HepG2 (cell line): ENCODE data around the gene CENPB. TPM values are rescaled to one million over a fixed set of nuclear protein-coding genes. Genes with fewer than 3 reads are reported as not detected.
A peak's percentile ranks its signal among the peaks of the same experiment; 100 is the strongest.

Experiments used
- SAP130 ChIP-seq: IDR thresholded peaks from 2 replicates; pipeline ENCODE4 v1.6.1; 2016; ENCODE audit warnings: low read depth
- SOX5 ChIP-seq: IDR thresholded peaks from 2 replicates; pipeline ENCODE4 v1.6.1; 2016; ENCODE audit warnings: borderline replicate concordance
- SRF ChIP-seq: IDR thresholded peaks from 2 replicates; pipeline ENCODE4 v1.6.1; 2011; ENCODE audit warnings: mild to moderate bottlenecking, low read depth, low read length, moderate library complexity
- ZEB1 ChIP-seq: IDR thresholded peaks from 2 replicates; pipeline ENCODE4 v1.6.1; 2012; ENCODE audit warnings: mild to moderate bottlenecking, low read depth, inconsistent platforms; ENCODE audit not compliant: insufficient replicate concordance
- ZNF629 ChIP-seq: sonication (generic); formaldehyde crosslinking; conservative IDR thresholded peaks from 2 replicates; pipeline ENCODE4 v1.5.0; 2020; ENCODE audit warnings: missing genetic modification reagents
- polyA plus RNA-seq, 8 experiments: library from polyadenylated mRNA; depleted of rRNA in 3 of 8; stranded (reverse) in 7 of 8; unstranded in 1 of 8; fragments of >200 nt; fragmentation: Illumina TruSeq in 4 of 8; extraction: Trizol in 4 of 8; gene quantifications; 2 replicates each; pipeline versions ENCODE4 v1.2.1 to v1.2.3, GENCODE V29; 2011 to 2016; ENCODE audit warnings: low read depth in 4 of 8, missing spikeins in 1 of 8, mixed read lengths in 1 of 8; ENCODE audit not compliant: insufficient read depth in 1 of 8
- total RNA-seq, 5 experiments: library from RNA; depleted of rRNA; stranded (reverse); fragments of >200 nt; fragmentation: Illumina TruSeq; extraction: Trizol; gene quantifications; 2 replicates each; pipeline ENCODE4 v1.2.3, GENCODE V29; 2016; ENCODE audit warnings: low read depth in 1 of 5
- TF ChIP-seq, protein P1 (sequence below): sonication (generic); formaldehyde crosslinking; IDR thresholded peaks from 2 replicates; pipeline ENCODE4 v1.5.0; 2020; ENCODE audit warnings: mild to moderate bottlenecking, missing genetic modification reagents, borderline replicate concordance
- TF ChIP-seq, protein P2 (sequence below): sonication (generic); formaldehyde crosslinking; IDR thresholded peaks from 2 replicates; pipeline ENCODE4 v1.4.0; 2020; ENCODE audit warnings: missing genetic modification reagents, borderline replicate concordance
- TF ChIP-seq, protein P3 (sequence below): sonication (generic); formaldehyde crosslinking; IDR thresholded peaks from 2 replicates; pipeline ENCODE4 v1.4.0; 2020; ENCODE audit warnings: mild to moderate bottlenecking, missing genetic modification reagents
- TF ChIP-seq, protein P4 (sequence below): sonication (generic); formaldehyde crosslinking; IDR thresholded peaks from 2 replicates; pipeline ENCODE4 v1.9.0; 2021; ENCODE audit warnings: mild to moderate bottlenecking, missing genetic modification reagents

The CENPB gene
- total and polyA plus RNA-seq, 2 of the 13 experiments (the other 11 are each of a cell fraction or from before 2014, with no cell fraction given), result 10.4 to 54.5 TPM

DNA sequence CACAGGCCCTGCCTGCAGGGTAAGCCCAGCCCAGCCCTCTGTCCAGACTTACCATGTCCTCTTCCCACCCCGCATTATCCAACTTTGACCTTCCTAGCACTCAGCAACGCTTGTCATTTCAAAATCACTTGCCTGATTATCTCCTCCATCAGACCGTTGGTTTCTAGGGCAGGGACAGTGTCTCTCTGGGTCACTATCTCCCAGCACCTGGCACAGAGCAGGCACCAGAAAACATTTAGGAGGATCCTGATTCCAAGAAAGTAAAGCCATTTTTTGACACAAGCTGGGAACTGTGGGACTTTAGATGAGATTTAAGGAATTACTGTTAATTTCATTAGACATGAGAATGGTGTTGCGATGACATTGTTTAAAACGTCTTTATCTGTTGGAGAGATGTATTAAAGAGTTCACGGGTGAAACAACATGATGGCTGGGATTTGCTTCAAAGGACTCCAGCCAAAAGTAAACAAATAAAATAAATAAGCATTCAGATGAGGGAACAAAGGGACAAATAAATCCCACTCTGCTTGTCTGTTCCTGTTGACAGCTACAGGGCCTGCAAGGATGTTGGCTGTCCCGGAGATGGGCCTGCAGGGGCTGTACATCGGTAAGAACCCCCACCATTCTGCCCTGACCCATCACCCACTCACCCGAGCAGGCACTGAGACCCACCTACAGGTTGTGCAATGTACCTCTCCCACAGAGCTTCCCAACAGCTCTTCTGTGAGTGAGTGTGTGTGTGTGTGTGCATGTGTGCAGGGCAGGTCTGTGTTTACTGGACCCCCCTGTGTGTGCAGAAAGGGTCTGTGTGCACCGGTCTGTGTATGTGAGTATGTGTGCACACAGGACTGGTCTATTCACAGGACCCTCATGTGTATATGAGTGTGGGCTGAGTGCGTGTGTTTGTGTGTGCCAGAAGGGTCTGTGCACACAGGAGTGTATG is 48.2 kb downstream of the CENPB start (continued):
- TF ChIP-seq, protein P1, sequence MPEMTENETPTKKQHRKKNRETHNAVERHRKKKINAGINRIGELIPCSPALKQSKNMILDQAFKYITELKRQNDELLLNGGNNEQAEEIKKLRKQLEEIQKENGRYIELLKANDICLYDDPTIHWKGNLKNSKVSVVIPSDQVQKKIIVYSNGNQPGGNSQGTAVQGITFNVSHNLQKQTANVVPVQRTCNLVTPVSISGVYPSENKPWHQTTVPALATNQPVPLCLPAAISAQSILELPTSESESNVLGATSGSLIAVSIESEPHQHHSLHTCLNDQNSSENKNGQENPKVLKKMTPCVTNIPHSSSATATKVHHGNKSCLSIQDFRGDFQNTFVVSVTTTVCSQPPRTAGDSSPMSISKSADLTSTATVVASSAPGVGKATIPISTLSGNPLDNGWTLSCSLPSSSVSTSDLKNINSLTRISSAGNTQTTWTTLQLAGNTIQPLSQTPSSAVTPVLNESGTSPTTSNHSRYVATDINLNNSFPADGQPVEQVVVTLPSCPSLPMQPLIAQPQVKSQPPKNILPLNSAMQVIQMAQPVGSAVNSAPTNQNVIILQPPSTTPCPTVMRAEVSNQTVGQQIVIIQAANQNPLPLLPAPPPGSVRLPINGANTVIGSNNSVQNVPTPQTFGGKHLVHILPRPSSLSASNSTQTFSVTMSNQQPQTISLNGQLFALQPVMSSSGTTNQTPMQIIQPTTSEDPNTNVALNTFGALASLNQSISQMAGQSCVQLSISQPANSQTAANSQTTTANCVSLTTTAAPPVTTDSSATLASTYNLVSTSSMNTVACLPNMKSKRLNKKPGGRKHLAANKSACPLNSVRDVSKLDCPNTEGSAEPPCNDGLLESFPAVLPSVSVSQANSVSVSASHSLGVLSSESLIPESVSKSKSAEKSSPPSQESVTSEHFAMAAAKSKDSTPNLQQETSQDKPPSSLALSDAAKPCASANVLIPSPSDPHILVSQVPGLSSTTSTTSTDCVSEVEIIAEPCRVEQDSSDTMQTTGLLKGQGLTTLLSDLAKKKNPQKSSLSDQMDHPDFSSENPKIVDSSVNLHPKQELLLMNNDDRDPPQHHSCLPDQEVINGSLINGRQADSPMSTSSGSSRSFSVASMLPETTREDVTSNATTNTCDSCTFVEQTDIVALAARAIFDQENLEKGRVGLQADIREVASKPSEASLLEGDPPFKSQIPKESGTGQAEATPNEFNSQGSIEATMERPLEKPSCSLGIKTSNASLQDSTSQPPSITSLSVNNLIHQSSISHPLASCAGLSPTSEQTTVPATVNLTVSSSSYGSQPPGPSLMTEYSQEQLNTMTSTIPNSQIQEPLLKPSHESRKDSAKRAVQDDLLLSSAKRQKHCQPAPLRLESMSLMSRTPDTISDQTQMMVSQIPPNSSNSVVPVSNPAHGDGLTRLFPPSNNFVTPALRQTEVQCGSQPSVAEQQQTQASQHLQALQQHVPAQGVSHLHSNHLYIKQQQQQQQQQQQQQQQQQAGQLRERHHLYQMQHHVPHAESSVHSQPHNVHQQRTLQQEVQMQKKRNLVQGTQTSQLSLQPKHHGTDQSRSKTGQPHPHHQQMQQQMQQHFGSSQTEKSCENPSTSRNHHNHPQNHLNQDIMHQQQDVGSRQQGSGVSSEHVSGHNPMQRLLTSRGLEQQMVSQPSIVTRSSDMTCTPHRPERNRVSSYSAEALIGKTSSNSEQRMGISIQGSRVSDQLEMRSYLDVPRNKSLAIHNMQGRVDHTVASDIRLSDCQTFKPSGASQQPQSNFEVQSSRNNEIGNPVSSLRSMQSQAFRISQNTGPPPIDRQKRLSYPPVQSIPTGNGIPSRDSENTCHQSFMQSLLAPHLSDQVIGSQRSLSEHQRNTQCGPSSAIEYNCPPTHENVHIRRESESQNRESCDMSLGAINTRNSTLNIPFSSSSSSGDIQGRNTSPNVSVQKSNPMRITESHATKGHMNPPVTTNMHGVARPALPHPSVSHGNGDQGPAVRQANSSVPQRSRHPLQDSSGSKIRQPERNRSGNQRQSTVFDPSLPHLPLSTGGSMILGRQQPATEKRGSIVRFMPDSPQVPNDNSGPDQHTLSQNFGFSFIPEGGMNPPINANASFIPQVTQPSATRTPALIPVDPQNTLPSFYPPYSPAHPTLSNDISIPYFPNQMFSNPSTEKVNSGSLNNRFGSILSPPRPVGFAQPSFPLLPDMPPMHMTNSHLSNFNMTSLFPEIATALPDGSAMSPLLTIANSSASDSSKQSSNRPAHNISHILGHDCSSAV (CRISPR knock-in tag), result no peak
- TF ChIP-seq, protein P2, sequence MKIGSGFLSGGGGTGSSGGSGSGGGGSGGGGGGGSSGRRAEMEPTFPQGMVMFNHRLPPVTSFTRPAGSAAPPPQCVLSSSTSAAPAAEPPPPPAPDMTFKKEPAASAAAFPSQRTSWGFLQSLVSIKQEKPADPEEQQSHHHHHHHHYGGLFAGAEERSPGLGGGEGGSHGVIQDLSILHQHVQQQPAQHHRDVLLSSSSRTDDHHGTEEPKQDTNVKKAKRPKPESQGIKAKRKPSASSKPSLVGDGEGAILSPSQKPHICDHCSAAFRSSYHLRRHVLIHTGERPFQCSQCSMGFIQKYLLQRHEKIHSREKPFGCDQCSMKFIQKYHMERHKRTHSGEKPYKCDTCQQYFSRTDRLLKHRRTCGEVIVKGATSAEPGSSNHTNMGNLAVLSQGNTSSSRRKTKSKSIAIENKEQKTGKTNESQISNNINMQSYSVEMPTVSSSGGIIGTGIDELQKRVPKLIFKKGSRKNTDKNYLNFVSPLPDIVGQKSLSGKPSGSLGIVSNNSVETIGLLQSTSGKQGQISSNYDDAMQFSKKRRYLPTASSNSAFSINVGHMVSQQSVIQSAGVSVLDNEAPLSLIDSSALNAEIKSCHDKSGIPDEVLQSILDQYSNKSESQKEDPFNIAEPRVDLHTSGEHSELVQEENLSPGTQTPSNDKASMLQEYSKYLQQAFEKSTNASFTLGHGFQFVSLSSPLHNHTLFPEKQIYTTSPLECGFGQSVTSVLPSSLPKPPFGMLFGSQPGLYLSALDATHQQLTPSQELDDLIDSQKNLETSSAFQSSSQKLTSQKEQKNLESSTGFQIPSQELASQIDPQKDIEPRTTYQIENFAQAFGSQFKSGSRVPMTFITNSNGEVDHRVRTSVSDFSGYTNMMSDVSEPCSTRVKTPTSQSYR (CRISPR knock-in tag), result no peak
- TF ChIP-seq ZNF629 (no peak), SRF (no peak), SAP130 (CRISPR knock-in tag) (0 out of 2 replicates have a peak, but pooled peaks have one; percentile 12), ZEB1 (no peak), SOX5 (CRISPR knock-in tag) (peak; percentile 83)
- TF ChIP-seq, protein P3, sequence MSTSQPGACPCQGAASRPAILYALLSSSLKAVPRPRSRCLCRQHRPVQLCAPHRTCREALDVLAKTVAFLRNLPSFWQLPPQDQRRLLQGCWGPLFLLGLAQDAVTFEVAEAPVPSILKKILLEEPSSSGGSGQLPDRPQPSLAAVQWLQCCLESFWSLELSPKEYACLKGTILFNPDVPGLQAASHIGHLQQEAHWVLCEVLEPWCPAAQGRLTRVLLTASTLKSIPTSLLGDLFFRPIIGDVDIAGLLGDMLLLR (CRISPR knock-in tag), result no peak
- TF ChIP-seq, protein P4, sequence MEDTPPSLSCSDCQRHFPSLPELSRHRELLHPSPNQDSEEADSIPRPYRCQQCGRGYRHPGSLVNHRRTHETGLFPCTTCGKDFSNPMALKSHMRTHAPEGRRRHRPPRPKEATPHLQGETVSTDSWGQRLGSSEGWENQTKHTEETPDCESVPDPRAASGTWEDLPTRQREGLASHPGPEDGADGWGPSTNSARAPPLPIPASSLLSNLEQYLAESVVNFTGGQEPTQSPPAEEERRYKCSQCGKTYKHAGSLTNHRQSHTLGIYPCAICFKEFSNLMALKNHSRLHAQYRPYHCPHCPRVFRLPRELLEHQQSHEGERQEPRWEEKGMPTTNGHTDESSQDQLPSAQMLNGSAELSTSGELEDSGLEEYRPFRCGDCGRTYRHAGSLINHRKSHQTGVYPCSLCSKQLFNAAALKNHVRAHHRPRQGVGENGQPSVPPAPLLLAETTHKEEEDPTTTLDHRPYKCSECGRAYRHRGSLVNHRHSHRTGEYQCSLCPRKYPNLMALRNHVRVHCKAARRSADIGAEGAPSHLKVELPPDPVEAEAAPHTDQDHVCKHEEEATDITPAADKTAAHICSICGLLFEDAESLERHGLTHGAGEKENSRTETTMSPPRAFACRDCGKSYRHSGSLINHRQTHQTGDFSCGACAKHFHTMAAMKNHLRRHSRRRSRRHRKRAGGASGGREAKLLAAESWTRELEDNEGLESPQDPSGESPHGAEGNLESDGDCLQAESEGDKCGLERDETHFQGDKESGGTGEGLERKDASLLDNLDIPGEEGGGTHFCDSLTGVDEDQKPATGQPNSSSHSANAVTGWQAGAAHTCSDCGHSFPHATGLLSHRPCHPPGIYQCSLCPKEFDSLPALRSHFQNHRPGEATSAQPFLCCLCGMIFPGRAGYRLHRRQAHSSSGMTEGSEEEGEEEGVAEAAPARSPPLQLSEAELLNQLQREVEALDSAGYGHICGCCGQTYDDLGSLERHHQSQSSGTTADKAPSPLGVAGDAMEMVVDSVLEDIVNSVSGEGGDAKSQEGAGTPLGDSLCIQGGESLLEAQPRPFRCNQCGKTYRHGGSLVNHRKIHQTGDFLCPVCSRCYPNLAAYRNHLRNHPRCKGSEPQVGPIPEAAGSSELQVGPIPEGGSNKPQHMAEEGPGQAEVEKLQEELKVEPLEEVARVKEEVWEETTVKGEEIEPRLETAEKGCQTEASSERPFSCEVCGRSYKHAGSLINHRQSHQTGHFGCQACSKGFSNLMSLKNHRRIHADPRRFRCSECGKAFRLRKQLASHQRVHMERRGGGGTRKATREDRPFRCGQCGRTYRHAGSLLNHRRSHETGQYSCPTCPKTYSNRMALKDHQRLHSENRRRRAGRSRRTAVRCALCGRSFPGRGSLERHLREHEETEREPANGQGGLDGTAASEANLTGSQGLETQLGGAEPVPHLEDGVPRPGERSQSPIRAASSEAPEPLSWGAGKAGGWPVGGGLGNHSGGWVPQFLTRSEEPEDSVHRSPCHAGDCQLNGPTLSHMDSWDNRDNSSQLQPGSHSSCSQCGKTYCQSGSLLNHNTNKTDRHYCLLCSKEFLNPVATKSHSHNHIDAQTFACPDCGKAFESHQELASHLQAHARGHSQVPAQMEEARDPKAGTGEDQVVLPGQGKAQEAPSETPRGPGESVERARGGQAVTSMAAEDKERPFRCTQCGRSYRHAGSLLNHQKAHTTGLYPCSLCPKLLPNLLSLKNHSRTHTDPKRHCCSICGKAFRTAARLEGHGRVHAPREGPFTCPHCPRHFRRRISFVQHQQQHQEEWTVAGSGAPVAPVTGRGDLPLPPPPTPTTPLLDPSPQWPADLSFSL (CRISPR knock-in tag), result peak; percentile 61; the same call in 1 of the 2 replicates
